HG02938 (cell line): ENCODE data around the gene UBE2Q2.
"Not testable (repeated sequence)": the region's sequence is repeated elsewhere in the genome, so short reads cannot be mapped to it uniquely, and the experiment has no call there.

Experiments used
- ATAC-seq: cut with Tn5 transposase; IDR thresholded peaks from one replicate; pipeline ENCODE4 v1.9.1; 2021; ENCODE audit warnings: mild to moderate bottlenecking, moderate library complexity; ENCODE audit not compliant: unreplicated experiment

UBE2Q2 gene

DNA sequence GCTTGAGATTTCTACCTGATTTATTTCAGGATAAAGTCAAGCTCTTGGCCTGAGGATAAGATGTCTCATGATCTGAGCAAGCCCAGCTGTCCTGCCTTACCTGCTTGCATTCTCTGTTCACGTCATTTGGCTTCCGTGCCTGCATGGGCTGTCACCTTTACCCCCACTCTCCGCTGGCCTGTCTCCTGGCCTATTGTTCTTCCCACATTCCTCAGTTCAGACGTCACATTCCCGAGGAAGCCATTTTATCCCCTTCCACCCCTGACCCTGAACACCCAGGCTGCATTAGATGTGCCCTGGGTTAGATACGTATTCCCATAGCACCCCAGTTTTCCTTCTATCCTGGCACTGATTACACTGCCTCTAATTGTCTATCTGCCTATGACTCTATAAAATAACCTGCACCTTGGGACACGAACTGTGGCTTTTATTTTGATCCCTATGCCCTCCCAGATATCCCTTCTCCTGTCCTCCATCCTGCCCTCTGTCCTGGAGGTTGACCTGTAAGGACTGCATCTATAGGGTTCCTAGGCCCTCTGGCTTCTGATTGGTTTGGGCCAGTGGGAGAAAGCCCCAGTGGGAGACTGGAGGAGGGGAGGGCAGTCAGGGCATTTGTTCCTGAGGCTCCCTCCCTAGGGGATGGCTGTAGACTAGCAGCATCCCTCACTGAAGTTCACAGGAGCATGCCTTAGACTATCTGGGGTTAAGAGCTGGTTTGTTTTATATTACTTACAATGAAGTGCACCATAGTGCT lies 19.2 kb upstream of the UBE2Q2 start:
- ATAC-seq: no peak

DNA sequence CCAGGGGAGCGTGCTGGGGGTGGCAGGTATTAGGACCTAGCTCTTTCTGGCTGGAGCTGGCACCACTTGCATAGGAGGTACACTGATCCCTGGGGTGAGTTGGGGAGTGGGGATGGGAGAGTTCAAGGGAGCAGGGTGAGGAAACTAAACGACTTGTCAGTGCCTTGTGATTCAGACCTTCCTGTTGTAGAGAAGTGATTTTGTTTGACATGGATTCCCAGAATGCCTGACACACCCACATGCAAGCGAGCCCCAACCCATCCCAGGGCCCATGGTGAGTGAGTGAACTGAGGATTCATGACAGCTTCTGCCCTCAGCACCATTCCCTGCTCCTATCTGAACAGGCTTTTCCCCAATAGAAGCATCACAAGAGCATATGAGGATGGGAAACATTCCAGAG lies 15.6 kb upstream of the UBE2Q2 start:
- no peak for ATAC-seq

DNA sequence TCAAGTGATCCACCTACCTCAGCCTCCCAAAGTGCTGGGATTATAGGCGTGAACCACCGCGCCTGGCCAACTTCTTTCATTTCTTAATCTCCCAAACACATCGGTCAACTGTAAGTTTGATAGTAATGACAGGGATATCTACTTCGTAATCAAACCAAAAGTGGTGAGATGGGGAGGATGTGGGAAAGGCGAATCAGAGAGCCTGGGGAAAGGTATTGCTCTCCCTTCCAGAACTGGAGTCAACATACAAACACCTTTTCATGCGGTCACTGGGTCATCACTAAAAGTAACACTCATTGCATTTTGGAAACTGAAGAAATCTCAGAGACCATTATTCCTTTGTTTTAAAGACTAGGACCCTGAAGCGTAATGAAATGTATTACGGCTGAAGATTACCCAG lies 14.8 kb upstream of the UBE2Q2 start:
- ATAC-seq: no peak

DNA sequence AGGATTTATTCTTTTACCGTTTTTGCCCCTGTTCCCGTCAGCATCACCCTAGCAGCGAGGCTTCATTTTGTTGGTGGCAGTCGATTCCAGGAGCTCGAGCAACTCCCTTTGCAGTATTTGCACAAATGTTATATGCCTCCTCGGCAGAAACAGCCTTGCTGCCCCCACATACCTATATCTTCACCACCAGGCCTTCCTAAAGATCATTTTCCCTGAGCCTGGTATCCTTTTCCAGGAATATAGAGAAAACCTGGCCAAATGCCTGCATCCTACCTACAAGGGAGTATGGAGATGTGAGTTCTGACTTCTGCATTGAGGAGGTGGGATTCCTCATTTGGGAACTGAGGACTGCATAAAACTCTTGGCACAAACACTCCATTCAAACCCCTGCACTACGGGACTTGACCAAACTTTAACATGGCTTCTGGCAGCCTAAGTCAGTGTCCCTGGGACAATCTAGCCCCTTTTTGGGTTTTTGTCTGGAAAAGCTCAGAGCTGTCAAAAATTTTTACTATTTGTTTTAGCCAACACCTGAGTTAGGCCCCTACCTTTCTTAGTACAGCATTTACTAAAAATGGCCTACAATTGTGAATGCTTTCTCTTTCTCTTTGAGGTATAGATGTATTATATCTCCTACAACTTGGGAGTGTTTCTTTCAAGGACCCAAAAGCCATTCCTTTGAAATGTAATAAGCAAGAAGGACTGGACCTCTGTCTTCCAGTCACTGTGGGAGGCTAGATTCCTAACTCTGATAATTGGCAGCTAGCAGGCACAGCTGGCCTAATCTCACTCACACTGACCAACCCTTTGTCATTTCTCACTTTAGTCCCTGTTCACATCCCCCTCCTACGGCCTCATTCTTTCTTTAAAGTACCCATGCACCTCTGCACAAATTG lies 12.1 kb upstream of the UBE2Q2 start:
- no peak for ATAC-seq

DNA sequence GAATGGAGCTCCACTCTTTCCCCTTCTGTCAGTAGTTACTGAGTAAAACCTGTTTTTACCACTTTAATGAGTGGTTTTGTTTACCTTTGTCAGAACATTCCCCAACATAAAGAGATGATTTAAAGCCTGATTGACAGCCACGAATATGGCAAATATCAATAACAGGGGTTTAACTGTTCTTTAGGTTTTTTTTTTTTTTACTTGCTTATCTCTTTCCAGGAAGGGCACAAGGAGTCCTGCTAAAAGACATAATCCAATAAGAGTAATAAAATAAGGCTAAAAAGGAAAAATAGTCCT lies 11.5 kb upstream of the UBE2Q2 start:
- no peak for ATAC-seq

DNA sequence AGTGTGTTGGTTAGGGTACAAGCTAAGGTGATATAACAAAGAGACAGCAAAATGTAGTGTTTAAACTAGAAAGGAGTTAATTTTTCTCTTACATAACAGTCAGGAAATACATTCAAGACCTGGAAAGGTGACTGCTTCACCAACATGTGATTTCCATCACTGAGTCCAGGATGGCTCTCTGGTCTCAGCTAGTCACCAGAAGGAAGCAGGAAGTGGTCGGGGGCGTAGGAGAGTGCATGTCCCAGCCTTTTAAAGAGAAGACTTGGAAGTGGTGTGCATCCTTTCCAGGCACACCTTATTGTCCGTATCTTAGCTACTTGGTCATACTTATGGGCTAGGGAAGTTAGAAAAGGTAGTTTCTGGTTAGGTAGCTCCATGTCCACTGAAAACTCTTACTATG lies 11.1 kb upstream of the UBE2Q2 start:
- ATAC-seq: no peak

DNA sequence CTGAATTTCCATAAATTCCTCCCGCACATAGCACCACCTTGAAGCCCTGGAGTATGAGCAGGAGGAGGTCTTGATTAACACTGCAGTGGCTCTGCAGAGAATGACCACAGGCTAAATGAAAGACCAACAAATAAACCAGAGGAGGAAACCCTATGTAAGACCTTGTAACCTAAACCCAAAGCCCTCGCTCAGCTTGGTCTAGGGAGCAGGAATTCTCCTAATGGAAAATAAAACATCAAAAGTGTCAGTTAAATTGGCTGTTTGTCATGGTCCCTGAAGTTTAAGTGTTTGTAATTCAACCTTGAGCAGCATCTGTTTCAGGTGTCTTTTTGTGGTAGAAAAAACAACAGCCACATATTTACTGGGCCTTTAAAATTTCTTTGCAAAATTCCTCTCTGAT lies 9.2 kb upstream of the UBE2Q2 start:
- no peak for ATAC-seq

DNA sequence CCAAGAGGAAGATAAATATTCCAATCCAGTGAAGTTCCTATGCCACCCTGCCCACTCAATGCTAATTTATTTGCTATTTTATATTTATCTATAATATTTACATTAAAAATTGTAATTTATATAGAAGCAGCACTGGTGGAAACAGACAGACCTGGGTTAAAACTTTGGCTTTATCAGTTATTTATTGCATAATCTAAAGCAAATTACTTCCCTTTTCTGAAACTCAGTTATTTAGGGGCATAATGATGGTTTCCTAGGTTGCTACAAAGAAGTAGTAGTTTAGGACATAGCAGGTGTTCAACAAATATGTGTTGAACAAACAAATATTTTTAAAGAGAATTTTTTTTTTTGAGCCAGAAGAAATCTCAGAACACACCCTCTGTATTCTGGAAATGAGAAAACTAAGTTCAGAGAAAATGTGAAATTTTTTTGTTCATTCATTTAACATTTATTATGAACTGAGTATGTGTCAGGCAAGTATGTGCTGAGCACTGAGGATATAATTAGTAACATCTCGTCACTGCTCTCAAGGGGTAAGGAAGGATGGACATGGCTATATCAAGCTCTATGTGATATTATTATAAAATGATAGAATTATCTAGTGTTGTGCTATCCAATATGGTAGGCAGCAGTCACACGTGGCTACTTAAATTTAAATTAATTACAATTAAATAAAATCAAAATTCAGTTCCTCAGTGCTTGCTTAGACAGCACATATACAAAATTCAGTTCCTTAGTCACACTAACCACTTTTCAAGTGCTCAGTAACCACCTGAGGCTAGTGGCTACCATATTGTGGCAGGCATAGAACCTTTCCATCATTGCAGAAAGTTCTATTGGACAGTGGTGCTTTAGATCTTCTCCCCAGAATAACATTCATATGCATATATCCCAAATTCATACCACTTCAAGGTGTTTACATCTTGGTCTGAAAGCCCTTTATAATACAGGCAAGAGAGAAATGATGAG lies 7.0 kb upstream of the UBE2Q2 start:
- no peak for ATAC-seq

DNA sequence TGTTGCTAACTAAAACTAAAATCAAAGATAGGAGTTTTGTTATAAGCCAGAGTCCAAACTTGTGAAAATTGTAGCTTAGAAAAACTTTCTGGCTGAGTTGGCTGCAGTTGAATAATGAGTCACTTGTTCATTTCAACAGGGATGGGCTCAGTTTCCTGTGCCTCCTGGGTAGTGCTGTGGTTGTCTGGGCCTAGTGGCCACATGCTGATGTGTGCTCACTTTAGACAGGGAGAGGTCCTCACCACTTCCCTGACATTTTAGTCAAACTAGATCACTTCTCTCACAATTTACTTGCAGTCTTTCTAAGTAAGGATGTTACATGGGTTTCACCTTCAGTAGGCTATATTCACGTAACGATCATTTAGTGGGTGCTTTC lies 6.3 kb upstream of the UBE2Q2 start:
- peak; percentile 54 for ATAC-seq

DNA sequence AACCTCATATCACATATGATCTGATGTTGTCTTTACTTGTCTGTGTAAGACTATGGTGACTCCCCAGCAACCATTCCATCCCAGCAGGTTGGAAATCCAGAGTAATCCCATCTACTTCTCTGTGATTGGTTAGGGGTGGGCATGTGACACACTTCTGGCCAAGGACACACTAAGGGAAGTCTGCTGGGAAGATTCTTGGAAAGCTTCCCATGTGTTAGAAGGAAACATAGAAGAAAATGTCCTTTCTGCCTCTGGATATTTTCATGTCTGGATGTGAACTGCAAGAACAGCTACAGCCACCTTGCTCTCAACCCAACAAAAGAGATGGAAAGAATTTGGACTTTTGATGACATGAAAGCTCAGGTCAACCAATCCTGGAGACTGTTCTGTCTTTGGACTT lies 2.6 kb upstream of the UBE2Q2 start:
- ATAC-seq: no peak

DNA sequence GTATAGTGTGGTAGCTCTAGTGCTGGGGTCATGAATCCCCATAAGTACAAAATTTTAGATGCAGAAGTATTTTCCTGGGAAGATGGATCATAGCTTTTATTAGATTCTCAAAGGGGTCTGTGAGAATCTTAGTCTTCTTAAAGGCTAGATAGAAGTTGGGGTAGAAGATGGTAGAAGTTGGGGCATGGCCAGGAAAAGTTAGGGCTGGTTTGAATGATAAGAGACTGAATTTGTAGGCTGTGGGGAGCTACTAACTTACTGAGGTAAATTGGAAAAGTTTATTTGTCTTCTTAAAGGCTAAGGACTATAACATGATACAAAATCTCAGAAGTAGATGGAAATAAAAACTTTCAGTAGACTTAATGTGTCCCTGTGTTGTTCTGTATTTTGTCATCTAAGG lies 1.6 kb upstream of the UBE2Q2 start:
- ATAC-seq: no peak

DNA sequence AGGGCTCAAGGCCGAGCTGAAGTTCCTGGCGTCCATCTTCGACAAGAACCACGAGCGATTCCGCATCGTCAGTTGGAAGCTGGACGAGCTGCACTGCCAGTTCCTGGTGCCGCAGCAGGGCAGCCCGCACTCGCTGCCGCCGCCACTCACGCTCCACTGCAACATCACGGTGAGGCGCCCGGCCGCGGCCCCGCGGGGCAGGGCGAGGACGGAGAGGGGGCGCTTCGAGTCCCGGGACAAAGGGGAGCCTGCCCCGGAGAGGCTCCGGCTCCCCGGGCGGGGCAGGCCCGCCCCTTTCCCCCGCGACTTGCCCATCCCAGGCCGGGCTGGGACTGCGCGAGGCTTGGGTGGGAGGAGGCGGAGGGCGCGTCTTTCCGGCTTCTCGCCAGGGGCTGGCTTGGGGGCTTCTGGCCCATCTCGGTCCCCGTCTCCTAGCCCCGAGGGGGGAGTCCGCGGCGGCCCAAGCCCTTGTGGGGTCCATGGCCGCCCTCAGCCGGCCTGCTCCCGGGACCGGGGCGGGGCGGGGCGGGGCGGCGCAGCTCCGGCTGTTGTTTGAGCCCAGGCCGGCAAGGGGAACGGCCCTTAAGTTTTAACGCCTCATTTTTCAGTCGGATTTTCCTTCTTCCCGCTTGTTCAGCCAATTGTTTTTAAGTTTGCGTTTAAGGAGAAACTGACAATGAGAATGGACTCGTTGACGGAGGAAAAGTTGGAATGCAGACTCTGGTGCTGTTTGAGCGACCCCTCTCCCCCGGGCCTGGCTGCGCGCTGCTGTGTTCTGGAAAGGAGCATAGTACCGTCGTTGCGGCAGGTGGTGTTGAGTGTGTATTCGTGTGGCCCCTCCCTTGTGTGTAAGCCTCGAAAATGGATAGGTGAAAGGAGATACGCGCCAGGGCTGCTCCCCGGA lies 683 bp downstream of the UBE2Q2 start:
- no peak for ATAC-seq

DNA sequence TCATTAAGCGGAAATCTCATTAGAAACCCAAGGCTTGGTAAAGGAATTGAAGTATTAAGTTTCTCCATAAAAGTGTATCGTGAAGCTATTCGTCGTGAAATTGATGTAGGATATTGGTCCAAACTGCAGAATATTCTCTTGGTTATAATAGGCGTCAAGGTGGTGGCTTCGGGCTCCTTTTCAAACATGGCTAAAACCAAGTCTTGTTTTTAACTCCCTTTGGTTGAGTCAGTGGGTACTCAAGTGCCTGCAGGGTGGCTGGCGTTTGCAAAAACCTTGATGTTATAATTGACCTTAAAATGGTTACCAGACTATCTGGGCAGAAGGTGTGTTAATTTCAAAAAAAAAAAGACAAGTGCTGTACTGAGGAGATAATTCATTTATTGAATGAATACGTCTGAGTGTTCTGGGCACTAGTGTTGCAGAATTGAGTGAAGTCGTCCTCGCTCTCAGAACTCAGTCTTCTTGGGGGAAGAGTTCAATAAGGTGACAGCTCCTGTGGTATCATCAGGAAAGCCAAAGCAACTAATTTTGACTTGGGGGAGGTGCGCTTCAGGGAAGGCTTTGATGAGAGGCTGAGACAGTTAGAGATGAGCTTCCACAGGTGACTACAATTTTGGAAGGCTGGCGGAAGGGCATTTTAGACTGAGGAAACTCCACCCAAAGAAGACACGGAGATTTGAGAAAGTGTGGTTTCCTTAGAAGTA lies 1.5 kb downstream of the UBE2Q2 start:
- ATAC-seq: no peak

DNA sequence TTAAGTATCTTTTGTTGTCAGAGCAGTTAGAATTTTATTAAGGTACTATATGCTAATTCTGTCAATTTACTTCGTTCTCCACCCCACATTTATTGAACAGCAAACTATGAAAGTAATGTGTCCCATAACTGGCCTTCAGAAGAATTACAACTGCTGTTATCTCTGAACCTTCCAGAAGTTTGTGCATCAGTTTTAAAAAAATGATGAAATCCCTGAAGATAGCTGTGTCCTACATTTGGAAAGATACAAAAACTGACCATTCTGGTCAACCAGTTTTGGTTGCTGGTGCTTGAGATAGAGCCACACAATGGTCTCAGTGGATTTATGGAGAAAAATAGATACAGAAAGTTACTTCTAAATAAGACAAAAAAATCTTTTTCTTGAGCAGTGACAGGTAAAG lies 5.9 kb downstream of the UBE2Q2 start:
- ATAC-seq: no peak

DNA sequence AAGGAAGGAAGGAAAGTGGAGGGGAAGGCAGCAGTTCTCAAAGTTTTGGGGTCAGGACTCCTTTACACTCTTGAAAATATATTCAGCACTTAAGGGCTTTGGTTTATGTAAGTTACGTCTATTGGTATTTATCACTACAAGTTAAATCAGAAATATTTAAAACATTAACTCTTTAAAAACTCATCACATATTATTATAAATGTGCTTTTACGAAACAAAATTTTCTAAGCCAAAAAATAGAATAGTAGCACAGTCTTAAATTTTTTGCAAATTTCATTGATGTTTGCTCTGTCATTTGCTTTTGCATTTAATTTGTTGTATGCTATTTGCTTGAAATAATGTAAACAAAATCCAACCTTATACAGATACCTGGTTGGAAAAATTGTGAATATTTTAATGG lies 7.5 kb downstream of the UBE2Q2 start:
- ATAC-seq: no peak

DNA sequence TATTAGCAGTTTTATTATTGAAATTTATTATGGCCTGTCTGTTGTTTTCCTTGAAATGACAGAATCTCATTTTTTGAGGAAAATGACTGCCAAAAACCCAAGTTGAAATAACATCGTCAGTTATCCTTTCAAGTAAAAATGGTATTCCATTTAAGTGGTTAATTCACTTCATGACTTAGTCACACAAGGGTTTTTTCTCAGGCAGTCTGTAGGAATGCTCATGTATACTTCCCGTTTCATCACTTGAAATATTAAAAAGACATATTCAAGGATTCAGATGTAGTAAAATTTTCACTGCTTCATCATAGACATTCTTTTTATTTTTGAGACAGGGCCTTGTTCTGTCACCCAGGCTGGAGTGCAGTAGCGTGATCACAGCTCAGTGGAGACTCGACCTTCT lies 8.3 kb downstream of the UBE2Q2 start:
- not testable (repeated sequence) for ATAC-seq

DNA sequence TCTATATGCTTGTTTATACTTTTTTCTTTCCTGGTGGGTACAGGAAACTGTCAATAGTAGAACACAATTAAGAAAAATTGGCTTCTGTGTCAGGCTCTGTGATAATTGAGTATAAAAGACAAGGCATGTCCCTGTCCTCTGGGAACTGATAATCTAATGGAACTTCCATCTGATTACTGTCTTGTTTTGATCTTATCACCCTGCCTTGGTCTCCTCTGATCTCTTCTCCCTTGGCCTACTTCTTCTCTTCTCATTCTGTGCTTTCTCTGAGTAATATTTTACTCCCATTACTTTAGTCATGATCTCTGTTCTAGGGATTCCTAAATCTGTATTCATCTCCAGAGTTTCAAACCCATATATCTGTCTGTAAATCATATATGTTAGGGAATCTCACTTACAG lies 14.6 kb downstream of the UBE2Q2 start:
- no peak for ATAC-seq

DNA sequence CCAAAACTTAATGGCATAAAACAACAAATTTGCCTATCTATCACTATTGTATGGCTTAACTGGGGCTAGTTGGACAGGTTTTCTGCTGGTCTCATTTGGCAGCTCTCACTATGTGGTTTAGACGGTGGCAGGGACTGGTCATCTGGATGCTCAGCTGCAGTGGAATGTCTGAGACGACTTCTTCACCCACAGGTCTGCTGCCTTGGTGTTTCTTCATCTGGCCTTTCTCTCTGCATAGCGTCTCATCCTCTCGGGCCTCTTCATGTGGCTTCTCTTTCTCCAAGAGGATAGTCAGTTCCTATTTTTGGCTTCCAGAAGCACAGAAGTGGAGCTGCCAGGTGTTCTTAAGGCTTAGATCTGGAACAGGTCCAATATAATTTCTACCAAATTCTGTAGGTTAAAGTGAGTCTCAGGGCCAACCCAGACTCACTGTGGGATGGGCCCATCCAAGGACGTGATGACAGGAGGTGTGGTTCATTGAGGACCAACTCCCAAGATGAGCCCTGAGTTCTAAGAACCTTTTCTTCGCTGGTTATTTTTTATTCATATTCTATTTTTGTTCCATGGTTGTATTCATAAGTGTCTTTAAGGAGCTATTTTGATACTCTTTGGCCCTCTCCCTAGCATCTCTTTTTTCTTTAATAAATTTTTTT lies 18.6 kb downstream of the UBE2Q2 start:
- ATAC-seq: no peak

DNA sequence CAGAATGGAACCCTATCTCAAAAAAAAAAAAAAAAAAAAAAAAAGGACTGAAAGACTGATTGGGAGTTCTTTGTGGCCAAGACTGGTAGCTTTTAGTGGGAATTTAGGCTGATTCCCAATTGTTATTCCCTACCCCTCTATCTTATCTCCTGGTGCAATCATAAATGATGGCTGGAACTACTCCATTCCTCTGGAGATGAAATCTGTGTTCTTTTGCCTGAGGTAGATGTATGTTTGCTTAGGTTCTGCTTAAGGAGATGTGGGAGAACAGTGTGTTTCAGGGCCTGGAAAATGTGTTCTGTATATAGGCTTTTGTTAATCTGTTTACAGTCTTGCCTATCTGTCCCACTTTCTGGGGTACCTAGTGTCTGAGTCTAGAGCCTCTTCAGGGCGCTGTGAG lies 19.5 kb downstream of the UBE2Q2 start:
- no peak for ATAC-seq
